Glutamatergic neuron (in vitro differentiated cells): Measurements from ENCODE around the gene IKBKG. TPM values are rescaled to one million over a fixed set of nuclear protein-coding genes. Genes with fewer than 3 reads are reported as not detected.

Experiments
- DNase-seq: peaks from one replicate; pipeline ENCODE4 v3.0.0; 2022
- H3K27ac Mint-ChIP-seq: one replicate; pipeline ENCODE4 v1.8.0; 2020; ENCODE audit warnings: mild to moderate bottlenecking, mixed read lengths, inconsistent platforms; ENCODE audit not compliant: unreplicated experiment
- H3K27me3 Mint-ChIP-seq: one replicate; pipeline ENCODE4 v1.8.0; 2020; ENCODE audit warnings: mild to moderate bottlenecking, moderate library complexity, mixed read lengths, inconsistent platforms; ENCODE audit not compliant: unreplicated experiment
- H3K36me3 Mint-ChIP-seq: one replicate; pipeline ENCODE4 v1.8.0; 2020; ENCODE audit warnings: mild to moderate bottlenecking, mixed read lengths, inconsistent platforms; ENCODE audit not compliant: unreplicated experiment
- H3K4me1 Mint-ChIP-seq: one replicate; pipeline ENCODE4 v1.8.0; 2020; ENCODE audit warnings: mild to moderate bottlenecking, low read depth, mixed read lengths, inconsistent platforms; ENCODE audit not compliant: unreplicated experiment
- H3K4me3 Mint-ChIP-seq: one replicate; pipeline ENCODE4 v1.8.0; 2020; ENCODE audit warnings: mild to moderate bottlenecking, mixed read lengths, inconsistent platforms; ENCODE audit not compliant: unreplicated experiment
- H3K9me3 Mint-ChIP-seq: one replicate; pipeline ENCODE4 v1.8.0; 2020; ENCODE audit warnings: mild to moderate bottlenecking, moderate library complexity, mixed read lengths, inconsistent platforms; ENCODE audit not compliant: unreplicated experiment
- CTCF ChIP-seq: fragments of 200-600 bp; sonication (generic); IDR thresholded peaks from one replicate; pipeline ENCODE4 v1.5.0; 2021; ENCODE audit not compliant: partially characterized antibody, unreplicated experiment
- total RNA-seq: library from RNA; stranded (reverse); fragmentation: NEBNext Ultra II Directional; extraction: Animal tissue kit (Norgen Biotek cat#: 25700); gene quantifications from one replicate; pipeline ENCODE4 v1.2.1, GENCODE V29; 2021; ENCODE audit not compliant: unreplicated experiment

The IKBKG gene
- total RNA-seq, 1 donor from 2014 or later, result 27.6 TPM

- Mint-ChIP-seq H3K4me1 (peaks cover 3% of the 10 kb centered on the region), H3K27me3 (peaks cover 1% of the 10 kb centered on the region), H3K9me3 (peaks cover 2% of the 10 kb centered on the region), H3K36me3 (no peaks in the 10 kb centered on the region), H3K4me3 (peak overlapping the region; percentile 71), H3K27ac (peak overlapping the region; percentile 88)
- DNase-seq, result peak; percentile 80
- TF ChIP-seq CTCF, result no peak
These were observed 20.3 kb upstream of the IKBKG start for GRCh38 chrX:154526901-154527675.

GRCh38 chrX:154529206-154529612 is 18.2 kb upstream of the IKBKG start:
- TF ChIP-seq CTCF, result no peak
- Mint-ChIP-seq H3K27me3 (peaks cover 1% of the 10 kb centered on the region), H3K9me3 (peaks cover 2% of the 10 kb centered on the region), H3K4me1 (peaks cover 3% of the 10 kb centered on the region), H3K27ac (no peak overlapping the region), H3K36me3 (no peaks in the 10 kb centered on the region), H3K4me3 (no peak overlapping the region)
- DNase-seq, result no peak

DNA sequence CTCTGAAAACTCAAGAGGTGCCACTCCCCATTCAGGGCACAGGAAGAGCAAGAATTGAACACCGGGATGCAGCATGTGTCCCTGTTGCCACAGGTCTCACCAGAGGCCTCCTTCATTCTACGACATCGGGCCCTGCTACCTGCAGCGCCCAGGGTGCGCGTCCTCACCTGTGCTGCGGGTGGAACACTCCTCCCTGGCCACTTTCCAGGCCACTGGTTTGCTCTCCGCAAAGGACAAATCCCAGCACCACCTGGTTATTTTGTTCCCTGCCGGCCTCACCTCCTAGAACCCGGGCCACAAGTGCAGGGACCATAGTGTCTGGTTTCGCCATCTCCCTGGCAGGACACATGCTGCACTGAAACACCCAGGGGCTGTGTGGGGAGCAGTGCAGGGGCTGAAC is 17.1 kb upstream of the IKBKG start:
- Mint-ChIP-seq H3K4me3 (no peak overlapping the region), H3K27ac (no peak overlapping the region), H3K36me3 (no peaks in the 10 kb centered on the region), H3K9me3 (peaks cover 2% of the 10 kb centered on the region), H3K4me1 (peaks cover 3% of the 10 kb centered on the region), H3K27me3 (peaks cover 1% of the 10 kb centered on the region)
- no peak for TF ChIP-seq CTCF
- no peak for DNase-seq

- DNase-seq, result no peak
- H3K36me3 Mint-ChIP-seq, result no peaks in the 10 kb centered on the region
- H3K9me3 Mint-ChIP-seq, result no peaks in the 10 kb centered on the region
- H3K27me3 Mint-ChIP-seq, result peaks cover 1% of the 10 kb centered on the region
- no peak for TF ChIP-seq CTCF
- H3K4me1 Mint-ChIP-seq, result peaks cover 3% of the 10 kb centered on the region
- H3K27ac Mint-ChIP-seq, result no peak overlapping the region
- H3K4me3 Mint-ChIP-seq, result no peak overlapping the region
These were observed 15.8 kb upstream of the IKBKG start for GRCh38 chrX:154531626-154532025.

DNA sequence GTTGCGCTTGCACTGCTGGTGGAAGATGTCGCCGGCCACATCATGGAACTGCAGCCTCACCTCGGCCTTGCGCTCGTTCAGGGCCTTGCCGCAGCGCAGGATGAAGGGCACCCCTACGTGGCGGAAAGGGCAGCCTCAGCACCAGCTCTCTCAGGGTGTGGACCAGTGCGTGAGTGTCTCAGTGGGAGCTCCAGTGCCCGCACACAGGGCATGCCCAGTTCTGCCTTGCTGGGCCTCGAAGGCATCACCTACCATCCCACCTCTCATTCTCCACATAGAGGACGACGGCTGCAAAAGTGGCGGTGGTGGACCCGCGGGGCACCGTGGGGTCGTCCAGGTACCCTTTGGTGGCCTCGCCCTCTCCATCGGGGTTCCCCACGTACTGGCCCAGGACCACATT is 14.7 kb upstream of the IKBKG start:
- H3K27ac Mint-ChIP-seq, result no peak overlapping the region
- H3K36me3 Mint-ChIP-seq, result no peaks in the 10 kb centered on the region
- no peaks in the 10 kb centered on the region for H3K9me3 Mint-ChIP-seq
- H3K27me3 Mint-ChIP-seq, result peaks cover 1% of the 10 kb centered on the region
- no peak for TF ChIP-seq CTCF
- H3K4me1 Mint-ChIP-seq, result no peaks in the 10 kb centered on the region
- DNase-seq, result no peak
- no peak overlapping the region for H3K4me3 Mint-ChIP-seq
